ENCODE results near the gene ANKS1B. TPM values are rescaled to one million over a fixed set of nuclear protein-coding genes. Genes with fewer than 3 reads are reported as not detected.

The ANKS1B gene
- total RNA-seq, 2 donors from 2014 or later: 1.8 to 2.0 TPM

GRCh38 chr12:99131751-99132199 is 853.0 kb downstream of the ANKS1B start:
- Mint-ChIP-seq H3K9me3 (no peaks in the 10 kb centered on the region), H3K36me3 (ENCODE audit: low read depth) (no peaks in the 10 kb centered on the region), H3K27me3 (no peaks in the 10 kb centered on the region), H3K4me1 (no peaks in the 10 kb centered on the region), H3K4me3 (no peak overlapping the region), H3K27ac (no peak overlapping the region)
- ATAC-seq (replicated peaks): no peak

GRCh38 chr12:99130808-99131553 is 853.8 kb downstream of the ANKS1B start:
- Mint-ChIP-seq H3K36me3 (ENCODE audit: low read depth) (no peaks in the 10 kb centered on the region), H3K27me3 (no peaks in the 10 kb centered on the region), H3K27ac (no peak overlapping the region)

GRCh38 chr12:99128246-99128802 is 856.4 kb downstream of the ANKS1B start:
- Mint-ChIP-seq H3K4me1 (no peaks in the 10 kb centered on the region), H3K27me3 (no peaks in the 10 kb centered on the region), H3K4me3 (no peak overlapping the region), H3K27ac (no peak overlapping the region), H3K9me3 (no peaks in the 10 kb centered on the region), H3K36me3 (ENCODE audit: low read depth) (no peaks in the 10 kb centered on the region)
- no peak for ATAC-seq (replicated peaks)

More at GRCh38 chr12:99130808-99131553, 853.8 kb downstream of the ANKS1B start:
- no peaks in the 10 kb centered on the region for H3K4me1 Mint-ChIP-seq
- H3K4me3 Mint-ChIP-seq: no peak overlapping the region
- no peaks in the 10 kb centered on the region for H3K9me3 Mint-ChIP-seq
- no peak for ATAC-seq (replicated peaks)

- no peaks in the 10 kb centered on the region for H3K9me3 Mint-ChIP-seq
- no peak overlapping the region for H3K27ac Mint-ChIP-seq
- no peak for ATAC-seq (replicated peaks)
- H3K27me3 Mint-ChIP-seq: peaks cover 4% of the 10 kb centered on the region
- no peaks in the 10 kb centered on the region for H3K36me3 Mint-ChIP-seq (ENCODE audit: low read depth)
- no peak overlapping the region for H3K4me3 Mint-ChIP-seq
- no peaks in the 10 kb centered on the region for H3K4me1 Mint-ChIP-seq
Observed at GRCh38 chr12:99122959-99123358, 861.8 kb downstream of the ANKS1B start.

GRCh38 chr12:99122496-99122895 is 862.2 kb downstream of the ANKS1B start:
- H3K27me3 Mint-ChIP-seq: peaks cover 4% of the 10 kb centered on the region
- no peak overlapping the region for H3K4me3 Mint-ChIP-seq
- ATAC-seq (replicated peaks): no peak
- no peaks in the 10 kb centered on the region for H3K9me3 Mint-ChIP-seq
- H3K36me3 Mint-ChIP-seq (ENCODE audit: low read depth): no peaks in the 10 kb centered on the region
- no peak overlapping the region for H3K27ac Mint-ChIP-seq
- no peaks in the 10 kb centered on the region for H3K4me1 Mint-ChIP-seq

GRCh38 chr12:99121546-99121945 is 863.2 kb downstream of the ANKS1B start:
- H3K27me3 Mint-ChIP-seq: peaks cover 4% of the 10 kb centered on the region
- no peak overlapping the region for H3K27ac Mint-ChIP-seq
- H3K4me3 Mint-ChIP-seq: no peak overlapping the region
- no peaks in the 10 kb centered on the region for H3K9me3 Mint-ChIP-seq
- ATAC-seq (replicated peaks): no peak
- H3K4me1 Mint-ChIP-seq: no peaks in the 10 kb centered on the region
- no peaks in the 10 kb centered on the region for H3K36me3 Mint-ChIP-seq (ENCODE audit: low read depth)

GRCh38 chr12:99119943-99120342 is 864.8 kb downstream of the ANKS1B start:
- no peak overlapping the region for H3K27ac Mint-ChIP-seq
- H3K4me1 Mint-ChIP-seq: no peaks in the 10 kb centered on the region
- H3K36me3 Mint-ChIP-seq (ENCODE audit: low read depth): no peaks in the 10 kb centered on the region
- no peak overlapping the region for H3K4me3 Mint-ChIP-seq
- no peak for ATAC-seq (replicated peaks)
- no peaks in the 10 kb centered on the region for H3K9me3 Mint-ChIP-seq
- H3K27me3 Mint-ChIP-seq: peaks cover 4% of the 10 kb centered on the region

GRCh38 chr12:99119449-99119848 is 865.3 kb downstream of the ANKS1B start:
- Mint-ChIP-seq H3K36me3 (ENCODE audit: low read depth) (no peaks in the 10 kb centered on the region), H3K27ac (no peak overlapping the region), H3K4me1 (no peaks in the 10 kb centered on the region), H3K4me3 (no peak overlapping the region), H3K27me3 (peaks cover 4% of the 10 kb centered on the region), H3K9me3 (no peaks in the 10 kb centered on the region)
- ATAC-seq (replicated peaks): no peak

- Mint-ChIP-seq H3K36me3 (ENCODE audit: low read depth) (no peaks in the 10 kb centered on the region), H3K4me3 (no peak overlapping the region), H3K27ac (no peak overlapping the region), H3K27me3 (no peaks in the 10 kb centered on the region), H3K9me3 (no peaks in the 10 kb centered on the region), H3K4me1 (no peaks in the 10 kb centered on the region)
- ATAC-seq (replicated peaks): no peak
Observed at GRCh38 chr12:99111600-99111999, 873.1 kb downstream of the ANKS1B start.

GRCh38 chr12:99110868-99111267 is 873.9 kb downstream of the ANKS1B start:
- Mint-ChIP-seq H3K4me3 (no peak overlapping the region), H3K36me3 (ENCODE audit: low read depth) (no peaks in the 10 kb centered on the region), H3K9me3 (no peaks in the 10 kb centered on the region), H3K27me3 (no peaks in the 10 kb centered on the region), H3K27ac (no peak overlapping the region), H3K4me1 (no peaks in the 10 kb centered on the region)
- ATAC-seq (replicated peaks): no peak

GRCh38 chr12:99110212-99110611 is 874.5 kb downstream of the ANKS1B start:
- H3K4me3 Mint-ChIP-seq: no peak overlapping the region
- no peaks in the 10 kb centered on the region for H3K27me3 Mint-ChIP-seq
- ATAC-seq (replicated peaks): no peak
- no peak overlapping the region for H3K27ac Mint-ChIP-seq
- no peaks in the 10 kb centered on the region for H3K36me3 Mint-ChIP-seq (ENCODE audit: low read depth)
- H3K9me3 Mint-ChIP-seq: no peaks in the 10 kb centered on the region
- no peaks in the 10 kb centered on the region for H3K4me1 Mint-ChIP-seq

GRCh38 chr12:99108924-99109323 is 875.8 kb downstream of the ANKS1B start:
- Mint-ChIP-seq H3K9me3 (no peaks in the 10 kb centered on the region), H3K4me3 (no peak overlapping the region), H3K27me3 (no peaks in the 10 kb centered on the region), H3K27ac (no peak overlapping the region), H3K4me1 (no peaks in the 10 kb centered on the region), H3K36me3 (ENCODE audit: low read depth) (no peaks in the 10 kb centered on the region)
- no peak for ATAC-seq (replicated peaks)

- Mint-ChIP-seq H3K27me3 (peaks cover 18% of the 10 kb centered on the region), H3K27ac (no peak overlapping the region), H3K36me3 (ENCODE audit: low read depth) (no peaks in the 10 kb centered on the region), H3K9me3 (peaks cover 4% of the 10 kb centered on the region), H3K4me1 (no peaks in the 10 kb centered on the region), H3K4me3 (no peak overlapping the region)
- no peak for ATAC-seq (replicated peaks)
Observed at GRCh38 chr12:99099786-99100185, 885.0 kb downstream of the ANKS1B start.

GRCh38 chr12:99097171-99097570 is 887.6 kb downstream of the ANKS1B start:
- Mint-ChIP-seq H3K4me3 (no peak overlapping the region), H3K4me1 (no peaks in the 10 kb centered on the region), H3K27ac (no peak overlapping the region), H3K36me3 (ENCODE audit: low read depth) (no peaks in the 10 kb centered on the region), H3K9me3 (peaks cover 8% of the 10 kb centered on the region), H3K27me3 (peaks cover 27% of the 10 kb centered on the region)
- no peak for ATAC-seq (replicated peaks)

GRCh38 chr12:99093166-99093565 is 891.6 kb downstream of the ANKS1B start:
- no peaks in the 10 kb centered on the region for H3K4me1 Mint-ChIP-seq
- ATAC-seq (replicated peaks): no peak
- no peaks in the 10 kb centered on the region for H3K36me3 Mint-ChIP-seq (ENCODE audit: low read depth)
- H3K27ac Mint-ChIP-seq: no peak overlapping the region
- H3K4me3 Mint-ChIP-seq: no peak overlapping the region
- peaks cover 19% of the 10 kb centered on the region for H3K27me3 Mint-ChIP-seq
- H3K9me3 Mint-ChIP-seq: peaks cover 4% of the 10 kb centered on the region
